HG02623 (cell line): ENCODE measurements around the gene BBS12.

Source experiments
- ATAC-seq: cut with Tn5 transposase; IDR thresholded peaks from one replicate; pipeline ENCODE4 v1.9.1; 2021; ENCODE audit warnings: moderate library complexity; ENCODE audit not compliant: unreplicated experiment

The BBS12 gene

GRCh38 chr4:122793811-122794210 is 61.3 kb downstream of the BBS12 start:
- ATAC-seq, result no peak
